ENCODE data around the gene PTRHD1.

DNA sequence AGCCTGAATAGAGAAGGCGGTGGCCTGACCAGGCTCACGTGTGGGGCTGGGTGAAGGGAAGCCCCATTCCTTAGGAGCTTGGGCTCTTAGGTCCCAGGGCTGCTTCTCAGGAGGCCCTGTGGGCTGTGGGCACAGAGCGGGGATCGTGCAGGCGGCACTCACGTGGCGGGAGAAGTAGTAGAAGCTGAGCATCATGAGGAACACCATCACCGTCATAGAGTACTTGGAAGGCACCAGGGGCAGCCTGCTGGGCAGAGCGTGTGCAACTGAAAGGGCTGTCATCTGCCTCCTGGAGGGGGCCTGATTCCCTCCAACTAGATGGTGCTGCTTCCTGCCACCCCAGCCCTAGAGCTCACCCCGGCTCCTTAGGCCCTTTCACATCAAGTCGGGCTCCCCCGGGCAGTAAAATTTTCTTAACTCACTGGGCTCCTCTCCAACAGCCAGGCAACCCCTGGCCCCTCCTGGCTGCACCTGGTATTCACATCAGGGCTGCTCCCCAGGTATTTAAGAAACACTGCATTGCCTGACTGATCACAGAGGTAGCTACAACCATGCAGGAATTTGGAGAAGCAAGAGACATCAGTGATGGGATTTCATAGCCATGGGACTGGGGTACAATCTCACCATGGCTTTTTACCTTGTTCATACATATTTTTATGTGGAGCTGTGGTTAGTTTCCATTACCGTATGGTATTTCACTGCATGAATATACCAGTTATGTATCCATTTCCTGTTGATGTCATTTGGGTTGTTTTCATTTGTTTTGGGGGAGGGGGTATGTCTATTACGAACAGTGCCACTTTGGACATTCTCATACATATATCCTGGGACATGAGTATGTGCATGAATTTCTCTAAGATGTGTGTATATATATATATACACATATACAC is 32.9 kb upstream of the PTRHD1 start:
- TF ChIP-seq, protein P1, sequence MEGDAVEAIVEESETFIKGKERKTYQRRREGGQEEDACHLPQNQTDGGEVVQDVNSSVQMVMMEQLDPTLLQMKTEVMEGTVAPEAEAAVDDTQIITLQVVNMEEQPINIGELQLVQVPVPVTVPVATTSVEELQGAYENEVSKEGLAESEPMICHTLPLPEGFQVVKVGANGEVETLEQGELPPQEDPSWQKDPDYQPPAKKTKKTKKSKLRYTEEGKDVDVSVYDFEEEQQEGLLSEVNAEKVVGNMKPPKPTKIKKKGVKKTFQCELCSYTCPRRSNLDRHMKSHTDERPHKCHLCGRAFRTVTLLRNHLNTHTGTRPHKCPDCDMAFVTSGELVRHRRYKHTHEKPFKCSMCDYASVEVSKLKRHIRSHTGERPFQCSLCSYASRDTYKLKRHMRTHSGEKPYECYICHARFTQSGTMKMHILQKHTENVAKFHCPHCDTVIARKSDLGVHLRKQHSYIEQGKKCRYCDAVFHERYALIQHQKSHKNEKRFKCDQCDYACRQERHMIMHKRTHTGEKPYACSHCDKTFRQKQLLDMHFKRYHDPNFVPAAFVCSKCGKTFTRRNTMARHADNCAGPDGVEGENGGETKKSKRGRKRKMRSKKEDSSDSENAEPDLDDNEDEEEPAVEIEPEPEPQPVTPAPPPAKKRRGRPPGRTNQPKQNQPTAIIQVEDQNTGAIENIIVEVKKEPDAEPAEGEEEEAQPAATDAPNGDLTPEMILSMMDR (conservative IDR thresholded peaks at IDR 0.05): no peak
- no peak for TF ChIP-seq EZH2 (IDR thresholded peaks at IDR 0.05; ENCODE audit: low read depth)
